Cardiac muscle cell (in vitro differentiated cells and primary cell): ENCODE results near the gene DIO1. TPM values are rescaled to one million over a fixed set of nuclear protein-coding genes. Genes with fewer than 3 reads are reported as not detected.
A peak's percentile ranks its signal among the peaks of the same experiment; 100 is the strongest.

Source experiments
- DNase-seq, 2 donors: peaks; one replicate each; pipeline versions ENCODE4 v3.0.0 to v3.0.0-alpha.2; 2010 to 2017; ENCODE audit warnings: low read depth in 1 of 2, low spot score in 1 of 2
- H3K27ac ChIP-seq: fragments of 200-600 bp; sonication (generic); 2 replicates; pipeline ENCODE4 v1.5.1; 2016
- H3K27me3 ChIP-seq: fragments of 200-600 bp; sonication (generic); 2 replicates; pipeline ENCODE4 v1.6.0; 2016; ENCODE audit warnings: control low read depth
- H3K36me3 ChIP-seq: fragments of 200-600 bp; sonication (generic); 2 replicates; pipeline ENCODE4 v1.5.1; 2016; ENCODE audit warnings: control low read depth
- H3K4me1 ChIP-seq: fragments of 200-600 bp; sonication (generic); 2 replicates; pipeline ENCODE4 v1.8.1; 2017; ENCODE audit warnings: low read depth, mild to moderate bottlenecking, mixed run types
- H3K4me3 ChIP-seq: fragments of 200-600 bp; sonication (generic); 2 replicates; pipeline ENCODE4 v1.5.1; 2016; ENCODE audit warnings: mild to moderate bottlenecking
- H3K9me3 ChIP-seq: fragments of 200-600 bp; sonication (generic); 2 replicates; pipeline ENCODE4 v1.5.1; 2017; ENCODE audit warnings: low read depth, mild to moderate bottlenecking, control low read depth
- CTCF ChIP-seq: IDR thresholded peaks from 2 replicates; pipeline ENCODE4 v1.5.1; 2012; ENCODE audit warnings: low read depth, mild to moderate bottlenecking, low read length
- polyA plus RNA-seq: library from polyadenylated mRNA; unstranded; fragments of >200 nt; fragmentation: Nextera tagmentation; extraction: Ambion mirVana; gene quantifications from 2 replicates; pipeline ENCODE4 v1.2.1, GENCODE V29; 2016
- total RNA-seq: library from RNA; depleted of rRNA; stranded (reverse); fragments of >200 nt; gene quantifications from 2 replicates; pipeline ENCODE4 v1.2.3, GENCODE V29; 2016

The DIO1 gene
- total and polyA plus RNA-seq, 2 experiments from 2014 or later: not detected

GRCh38 chr1:53943490-53944043 lies 49.6 kb downstream of the DIO1 start:
- no peak overlapping the region for H3K4me3 ChIP-seq
- no peak overlapping the region for H3K27ac ChIP-seq
- no peaks in the 10 kb centered on the region for H3K36me3 ChIP-seq
- H3K4me1 ChIP-seq: peaks cover 3% of the 10 kb centered on the region
- TF ChIP-seq CTCF: no peak
- H3K9me3 ChIP-seq: no peaks in the 10 kb centered on the region
- no peak for DNase-seq
- H3K27me3 ChIP-seq: no peaks in the 10 kb centered on the region

GRCh38 chr1:53944469-53945182 lies 50.6 kb downstream of the DIO1 start:
- no peak for TF ChIP-seq CTCF
- Histone ChIP-seq H3K27ac (no peak overlapping the region), H3K9me3 (no peaks in the 10 kb centered on the region), H3K4me3 (peak overlapping the region; percentile 96), H3K36me3 (no peaks in the 10 kb centered on the region), H3K4me1 (peaks cover 7% of the 10 kb centered on the region), H3K27me3 (no peaks in the 10 kb centered on the region)
- DNase-seq: peak in 1 of 2 donors; percentile 21

- Histone ChIP-seq H3K9me3 (no peaks in the 10 kb centered on the region), H3K27ac (peak overlapping the region; percentile 70), H3K27me3 (no peaks in the 10 kb centered on the region), H3K36me3 (no peaks in the 10 kb centered on the region), H3K4me3 (peak overlapping the region; percentile 96), H3K4me1 (peaks cover 12% of the 10 kb centered on the region)
- no peak for DNase-seq
- TF ChIP-seq CTCF: no peak
Observed at GRCh38 chr1:53945183-53945432, 51.1 kb downstream of the DIO1 start.

- Histone ChIP-seq H3K4me3 (peak within 1 kb of the TSS; percentile 96), H3K27ac (peak within 1 kb of the TSS; percentile 91), H3K27me3 (no peaks in the 10 kb centered on the region), H3K4me1 (peaks cover 13% of the 10 kb centered on the region), H3K36me3 (no peaks in the 10 kb centered on the region), H3K9me3 (no peaks in the 10 kb centered on the region)
- TF ChIP-seq CTCF: no peak
- DNase-seq: peak; percentile 96 to 99
Observed at GRCh38 chr1:53945433-53946251, 51.7 kb downstream of the DIO1 start, which contains the start of gene IFT25. TSS of gene IFT25 (minus strand) at chr1:53945699. CDS start at chr1:53940082, 5,617 bp downstream.

GRCh38 chr1:53946252-53947171 lies 52.5 kb downstream of the DIO1 start, which contains the start of gene LRRC42:
TSS of gene LRRC42 (plus strand) at chr1:53946350. CDS start at chr1:53952000, 5,650 bp downstream.
- TF ChIP-seq CTCF: peak; percentile 31
- no peak for DNase-seq
- Histone ChIP-seq H3K27me3 (no peaks in the 10 kb centered on the region), H3K4me3 (peak within 1 kb of the TSS; percentile 96), H3K27ac (peak within 1 kb of the TSS; percentile 91), H3K4me1 (peaks cover 13% of the 10 kb centered on the region), H3K9me3 (no peaks in the 10 kb centered on the region), H3K36me3 (no peaks in the 10 kb centered on the region)
